T-helper 1 cell treated with Interleukin-12 subunit alpha and Interleukin-12 subunit beta and Interleukin-4 antibody, amounts not matched to agents 30 ng/mL and 1 ng/mL, for 36 hours (primary cell): ENCODE results near the gene KCNG1. TPM values are rescaled to one million over a fixed set of nuclear protein-coding genes. Genes with fewer than 3 reads are reported as not detected.

Experiments
- intact Hi-C: fragments of 100-400 bp; cut with micrococcal nuclease; formaldehyde crosslinking; loops from one replicate; pipeline ENCODE4 v1.15.1; 2024
- total RNA-seq: library from RNA; stranded (reverse); gene quantifications from 2 replicates; pipeline ENCODE4 v1.2.3, GENCODE V29; 2022

The KCNG1 gene
- total RNA-seq, 1 donor from 2014 or later, result 0.10 TPM

DNA sequence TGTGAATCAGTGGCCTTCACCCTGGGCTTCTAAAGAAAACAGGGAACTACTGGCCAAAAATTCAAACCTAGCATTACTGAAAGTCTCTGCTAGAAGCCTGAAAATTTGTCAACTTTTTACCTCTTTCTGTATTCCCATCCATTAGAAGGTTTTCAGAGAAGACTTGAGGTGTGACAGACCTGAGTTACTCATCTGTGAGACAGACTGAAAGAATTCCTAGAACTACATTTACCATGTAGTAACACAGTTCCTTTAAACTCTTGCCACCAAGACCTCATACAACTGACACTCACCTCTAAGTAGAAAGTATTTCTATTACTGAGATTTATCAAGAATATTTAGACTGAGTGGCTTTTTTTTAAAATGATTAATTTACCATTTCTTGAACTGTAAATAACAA is 69.1 kb downstream of the KCNG1 start:
- intact Hi-C loops, result no loop called here

Other genes starting within 250 kb of the KCNG1 start
- 7.2 and 7.6 TPM in 2 replicates for gene BCAS4, start 228.0 kb downstream of the KCNG1 start, total RNA-seq
- 75.3 and 79.3 TPM in 2 replicates for gene ADNP, start 91.7 kb downstream of the KCNG1 start, total RNA-seq
- 45.5 and 47.1 TPM in 2 replicates for gene DPM1, start 64.6 kb downstream of the KCNG1 start, total RNA-seq
- 4.8 and 5.1 TPM in 2 replicates for gene MOCS3, start 64.3 kb downstream of the KCNG1 start, total RNA-seq